Heart left ventricle (tissue), 13 donors: Measurements from ENCODE around the gene XIAP.

Experiments
- POLR2A ChIP-seq, 2 donors: fragments of 450-650 bp; IDR thresholded peaks; one replicate each; pipeline ENCODE4 v1.6.1; 2017; ENCODE audit warnings: antibody characterized with exemption in 2 of 2, mild to moderate bottlenecking in 2 of 2, moderate library complexity in 2 of 2
- TF ChIP-seq, protein P1 (sequence below), 12 donors: fragments of 200-600 bp; sonication (generic) in 4 of 12; IDR thresholded peaks; one replicate each; pipeline versions ENCODE4 v1.5.0 to v1.8.0; 2018 to 2022; ENCODE audit warnings: antibody characterized with exemption in 12 of 12, mild to moderate bottlenecking in 5 of 12
- donor health status: ischemic (EF 13 %, LVEDD 7.1; RV severe dilation, severe dysfunction).
- donor health status: DM: no; HTN: yes; CAD: no.
- donor health status: DM: no; HTN: no; CAD: no.
- donor health status: ischemic (EF 25% LVEDD 6.9; RV normal size, moderate dysfunction).
- donor health status: ischemic (EF 25% LVEDD 5.7; RV mildly dilated, moderate dysfunction).
- donor health status: ischemic (EF 35%, LVEDD 5.7; RV mildly dilated, moderate dysfunction).
- donor health status: nonischemic (EF 11% LVEDD 7.7; RV severe dilation, severe dysfunction).
- donor health status: DM: yes; HTN: yes; CAD: no.
- donor health status: PGD.
- donor health status: ischemic (EF 29% LVEDD 5.4; RV normal size, mild dysfunction).
- donor health status: nonischemic (EF 23%, LVEDD 6.1; RV moderate dilation, normal function).

DNA sequence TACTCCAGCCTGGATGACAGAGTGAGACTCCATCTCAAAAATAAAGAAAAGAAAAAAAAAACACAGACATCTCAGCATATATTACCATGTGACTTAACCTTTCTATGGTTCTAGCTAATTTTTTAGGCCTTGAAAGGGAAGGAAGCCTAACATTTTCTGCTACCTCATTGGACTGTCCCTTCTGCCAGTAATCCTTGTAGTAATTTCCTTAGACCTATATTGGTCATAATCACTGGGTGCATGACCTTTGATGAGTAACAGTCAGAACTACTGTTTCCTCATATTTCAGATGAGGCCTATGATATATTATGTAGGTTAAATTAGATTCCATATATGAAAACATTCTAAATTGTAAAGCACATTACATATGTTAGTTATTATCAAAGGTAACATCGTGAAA lies 9.6 kb downstream of the XIAP start:
- TF ChIP-seq, protein P1, sequence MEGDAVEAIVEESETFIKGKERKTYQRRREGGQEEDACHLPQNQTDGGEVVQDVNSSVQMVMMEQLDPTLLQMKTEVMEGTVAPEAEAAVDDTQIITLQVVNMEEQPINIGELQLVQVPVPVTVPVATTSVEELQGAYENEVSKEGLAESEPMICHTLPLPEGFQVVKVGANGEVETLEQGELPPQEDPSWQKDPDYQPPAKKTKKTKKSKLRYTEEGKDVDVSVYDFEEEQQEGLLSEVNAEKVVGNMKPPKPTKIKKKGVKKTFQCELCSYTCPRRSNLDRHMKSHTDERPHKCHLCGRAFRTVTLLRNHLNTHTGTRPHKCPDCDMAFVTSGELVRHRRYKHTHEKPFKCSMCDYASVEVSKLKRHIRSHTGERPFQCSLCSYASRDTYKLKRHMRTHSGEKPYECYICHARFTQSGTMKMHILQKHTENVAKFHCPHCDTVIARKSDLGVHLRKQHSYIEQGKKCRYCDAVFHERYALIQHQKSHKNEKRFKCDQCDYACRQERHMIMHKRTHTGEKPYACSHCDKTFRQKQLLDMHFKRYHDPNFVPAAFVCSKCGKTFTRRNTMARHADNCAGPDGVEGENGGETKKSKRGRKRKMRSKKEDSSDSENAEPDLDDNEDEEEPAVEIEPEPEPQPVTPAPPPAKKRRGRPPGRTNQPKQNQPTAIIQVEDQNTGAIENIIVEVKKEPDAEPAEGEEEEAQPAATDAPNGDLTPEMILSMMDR (IDR thresholded peaks at IDR 0.05): no peak
- no peak for TF ChIP-seq POLR2A (IDR thresholded peaks at IDR 0.05)
